ENCODE measurements around the gene TCEANC. TPM values are rescaled to one million over a fixed set of nuclear protein-coding genes. Genes with fewer than 3 reads are reported as not detected.
"Not testable (repeated sequence)": the region's sequence is repeated elsewhere in the genome, so short reads cannot be mapped to it uniquely, and the experiment has no call there.

TCEANC gene
- polyA plus RNA-seq, 4 donors: 1.4 to 3.2 (median 1.9) TPM

DNA sequence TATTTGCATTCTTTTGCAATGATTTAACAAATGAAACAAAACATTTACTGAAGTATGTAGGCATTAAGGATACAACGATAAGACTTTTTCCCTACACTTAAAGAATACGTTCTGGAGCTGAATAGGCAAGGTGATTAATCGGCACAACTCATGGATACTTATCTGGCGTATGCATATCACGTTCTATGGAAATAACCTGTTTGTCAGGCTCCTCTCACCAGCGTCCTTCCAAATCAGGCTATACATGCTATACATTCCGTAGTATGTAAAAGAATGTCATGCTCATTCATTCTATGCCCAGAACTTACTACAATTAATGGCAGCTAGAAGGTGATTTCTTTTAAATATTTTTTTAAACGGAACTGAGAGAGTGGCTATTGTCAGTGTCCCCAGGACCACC lies 25.6 kb upstream of the TCEANC start:
- no peaks in the 10 kb centered on the region for H3K4me1 ChIP-seq (ENCODE audit: control insufficient read depth in 3 of 3, insufficient read depth in 2 of 3, low read depth in 1 of 3, low read length in 2 of 3)
- H3K27ac ChIP-seq (ENCODE audit: low read depth in 1 of 3, low read length in 2 of 3): no peak overlapping the region
- no peaks in the 10 kb centered on the region for H3K27me3 ChIP-seq (ENCODE audit: control insufficient read depth in 3 of 3, insufficient read depth in 3 of 3, low read length in 3 of 3)
- peaks cover 0 to 3% of the 10 kb centered on the region in 2 donors for H3K9me3 ChIP-seq (ENCODE audit: control insufficient read depth in 2 of 2, insufficient read depth in 1 of 2, low read depth in 1 of 2, low read length in 1 of 2)
- no peak overlapping the region for H3K4me3 ChIP-seq (ENCODE audit: low read depth in 1 of 3, low read length in 3 of 3)
- no peak for DNase-seq
- FAIRE-seq: no peak
- 82 to 84% (median 83%) methylated on average over 8 of the region's 8 CpGs for WGBS, 3 donors
- no peaks in the 10 kb centered on the region for H3K36me3 ChIP-seq (ENCODE audit: control insufficient read depth in 3 of 3, insufficient read depth in 2 of 3, low read depth in 1 of 3, low read length in 3 of 3)

DNA sequence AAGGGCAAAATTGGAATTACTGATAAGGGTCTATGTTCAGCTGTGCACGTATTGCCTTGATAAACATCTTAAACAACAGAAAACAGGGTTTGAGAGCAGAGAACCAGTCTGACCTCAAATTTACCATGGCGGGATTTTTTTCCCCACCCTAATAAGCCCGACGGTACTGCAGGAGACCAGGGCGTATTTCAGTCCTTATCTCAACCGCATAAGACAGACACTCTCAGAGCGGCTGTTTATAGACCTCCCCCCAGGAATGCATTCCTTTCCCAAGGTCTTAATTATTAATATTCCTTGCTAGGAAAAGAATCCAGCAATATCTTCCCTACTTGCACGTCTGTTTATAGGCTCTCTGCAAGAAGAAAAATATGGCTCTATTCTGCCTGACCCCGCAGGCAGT lies 15.7 kb upstream of the TCEANC start:
- H3K27me3 ChIP-seq (ENCODE audit: control insufficient read depth in 3 of 3, insufficient read depth in 3 of 3, low read length in 3 of 3); H3K27ac ChIP-seq (ENCODE audit: low read depth in 1 of 3, low read length in 2 of 3); H3K4me1 ChIP-seq (ENCODE audit: control insufficient read depth in 3 of 3, insufficient read depth in 2 of 3, low read depth in 1 of 3, low read length in 2 of 3); H3K4me3 ChIP-seq (ENCODE audit: low read depth in 1 of 3, low read length in 3 of 3); H3K36me3 ChIP-seq (ENCODE audit: control insufficient read depth in 3 of 3, insufficient read depth in 2 of 3, low read depth in 1 of 3, low read length in 3 of 3); DNase-seq; FAIRE-seq: not testable (repeated sequence)
- peaks cover 0 to 14% of the 10 kb centered on the region in 2 donors for H3K9me3 ChIP-seq (ENCODE audit: control insufficient read depth in 2 of 2, insufficient read depth in 1 of 2, low read depth in 1 of 2, low read length in 1 of 2)
- 81 to 92% (median 85%) methylated on average over 9 of the region's 9 CpGs for WGBS, 3 donors

DNA sequence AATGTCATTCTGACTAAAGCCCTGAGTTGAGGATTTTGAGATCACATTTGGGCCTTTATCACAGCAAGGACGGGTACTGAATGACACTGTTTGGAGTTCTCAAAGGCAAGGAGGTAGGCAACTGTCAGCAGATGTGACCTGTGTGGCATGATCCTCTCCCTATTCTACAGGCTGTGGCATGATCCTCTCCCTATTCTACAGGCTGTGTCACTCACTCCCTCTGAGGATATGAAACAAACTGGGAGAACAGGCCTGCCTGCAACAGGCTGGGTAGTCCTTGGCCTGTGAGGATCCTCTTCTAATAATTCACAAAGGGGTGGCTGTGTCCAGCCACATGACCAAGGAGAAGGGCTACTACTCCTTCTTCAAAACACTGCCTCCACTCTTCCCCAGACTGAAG lies 14.9 kb upstream of the TCEANC start:
- Histone ChIP-seq H3K36me3 (ENCODE audit: control insufficient read depth in 3 of 3, insufficient read depth in 2 of 3, low read depth in 1 of 3, low read length in 3 of 3) (no peaks in the 10 kb centered on the region), H3K4me3 (ENCODE audit: low read depth in 1 of 3, low read length in 3 of 3) (no peak overlapping the region), H3K4me1 (ENCODE audit: control insufficient read depth in 3 of 3, insufficient read depth in 2 of 3, low read depth in 1 of 3, low read length in 2 of 3) (no peaks in the 10 kb centered on the region), H3K27ac (ENCODE audit: low read depth in 1 of 3, low read length in 2 of 3) (no peak overlapping the region), H3K27me3 (ENCODE audit: control insufficient read depth in 3 of 3, insufficient read depth in 3 of 3, low read length in 3 of 3) (no peaks in the 10 kb centered on the region), H3K9me3 (ENCODE audit: control insufficient read depth in 2 of 2, insufficient read depth in 1 of 2, low read depth in 1 of 2, low read length in 1 of 2) (peaks cover 0 to 14% of the 10 kb centered on the region in 2 donors)
- WGBS, 3 donors: 50 to 88% (median 67%) methylated on average over 1 of the region's 1 CpG
- no peak for FAIRE-seq
- DNase-seq: no peak

DNA sequence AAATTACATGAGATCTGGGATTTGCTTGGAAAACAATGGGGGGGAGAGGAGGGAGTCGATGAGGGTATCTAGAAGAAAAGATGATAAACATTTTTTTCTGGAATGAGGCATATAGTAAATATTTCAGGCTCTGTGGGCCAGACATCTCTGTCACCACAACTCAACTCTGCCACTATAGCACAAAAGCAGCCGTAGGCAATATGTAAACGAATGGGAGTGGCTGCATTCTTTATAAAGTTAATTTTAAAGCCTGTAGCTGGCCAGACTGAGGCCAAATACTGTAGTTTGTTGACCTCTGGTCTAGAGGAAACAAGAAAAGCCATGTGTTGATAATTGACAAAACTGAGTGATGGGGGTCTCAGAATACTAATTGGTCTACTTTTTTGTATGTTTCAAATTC lies 14.1 kb upstream of the TCEANC start:
- FAIRE-seq (no peak), DNase-seq (no peak)
- Histone ChIP-seq H3K9me3 (ENCODE audit: control insufficient read depth in 2 of 2, insufficient read depth in 1 of 2, low read depth in 1 of 2, low read length in 1 of 2) (peaks cover 0 to 14% of the 10 kb centered on the region in 2 donors), H3K36me3 (ENCODE audit: control insufficient read depth in 3 of 3, insufficient read depth in 2 of 3, low read depth in 1 of 3, low read length in 3 of 3) (no peaks in the 10 kb centered on the region), H3K4me3 (ENCODE audit: low read depth in 1 of 3, low read length in 3 of 3) (no peak overlapping the region), H3K27ac (ENCODE audit: low read depth in 1 of 3, low read length in 2 of 3) (no peak overlapping the region), H3K4me1 (ENCODE audit: control insufficient read depth in 3 of 3, insufficient read depth in 2 of 3, low read depth in 1 of 3, low read length in 2 of 3) (no peaks in the 10 kb centered on the region), H3K27me3 (ENCODE audit: control insufficient read depth in 3 of 3, insufficient read depth in 3 of 3, low read length in 3 of 3) (no peaks in the 10 kb centered on the region)
- WGBS, 3 donors: 25 to 35% (median 31%) methylated on average over 3 of the region's 3 CpGs

DNA sequence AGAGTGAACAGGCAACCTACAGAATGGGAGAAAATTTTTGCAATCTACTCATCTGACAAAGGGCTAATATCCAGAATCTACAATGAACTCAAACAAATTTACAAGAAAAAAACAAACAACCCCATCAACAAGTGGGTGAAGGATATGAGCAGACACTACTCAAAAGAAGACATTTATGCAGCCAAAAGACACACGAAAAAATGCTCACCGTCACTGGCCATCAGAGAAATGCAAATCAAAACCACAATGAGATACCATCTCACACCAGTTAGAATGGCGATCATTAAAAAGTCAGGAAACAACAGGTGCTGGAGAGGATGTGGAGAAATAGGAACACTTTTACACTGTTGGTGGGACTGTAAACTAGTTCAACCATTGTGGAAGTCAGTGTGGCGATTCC lies 11.3 kb upstream of the TCEANC start:
- 54 to 93% (median 63%) methylated on average over 2 of the region's 4 CpGs for WGBS, 3 donors
- H3K27ac ChIP-seq (ENCODE audit: low read depth in 1 of 3, low read length in 2 of 3); H3K4me1 ChIP-seq (ENCODE audit: control insufficient read depth in 3 of 3, insufficient read depth in 2 of 3, low read depth in 1 of 3, low read length in 2 of 3); DNase-seq; H3K36me3 ChIP-seq (ENCODE audit: control insufficient read depth in 3 of 3, insufficient read depth in 2 of 3, low read depth in 1 of 3, low read length in 3 of 3); H3K9me3 ChIP-seq (ENCODE audit: control insufficient read depth in 2 of 2, insufficient read depth in 1 of 2, low read depth in 1 of 2, low read length in 1 of 2); H3K4me3 ChIP-seq (ENCODE audit: low read depth in 1 of 3, low read length in 3 of 3); H3K27me3 ChIP-seq (ENCODE audit: control insufficient read depth in 3 of 3, insufficient read depth in 3 of 3, low read length in 3 of 3); FAIRE-seq: not testable (repeated sequence)

DNA sequence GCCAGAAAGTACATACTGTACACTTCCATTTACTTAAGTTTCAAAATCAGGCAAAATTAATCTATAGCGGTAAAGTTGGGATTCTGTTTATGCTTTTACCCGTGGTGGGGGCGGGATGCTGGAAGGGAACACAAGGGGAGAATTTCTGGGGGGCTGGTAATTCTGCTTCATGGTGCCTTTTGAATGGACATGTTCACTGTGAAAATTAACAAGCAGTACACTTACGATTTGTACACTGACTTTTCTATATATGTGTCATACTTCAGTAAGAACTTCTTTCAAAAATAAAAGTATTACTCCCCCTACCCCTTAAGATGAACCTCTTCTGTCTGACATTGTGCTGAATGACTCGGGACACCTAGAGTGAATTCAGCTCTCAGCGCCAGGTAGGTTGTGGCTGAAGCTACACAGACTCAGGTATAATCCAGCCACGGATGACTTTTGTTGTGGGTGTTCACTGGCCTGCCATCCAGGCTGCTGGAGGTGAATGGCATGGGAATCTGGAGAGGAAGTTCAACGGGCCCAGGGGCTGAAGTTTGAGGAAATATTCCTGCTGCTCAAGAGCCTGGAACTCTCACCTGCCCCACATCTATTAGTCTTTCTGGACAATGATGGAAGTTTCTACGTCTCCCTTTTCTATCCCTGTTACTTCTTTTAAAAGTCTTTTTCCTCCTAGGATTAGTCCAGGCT lies 7.3 kb upstream of the TCEANC start:
- no peaks in the 10 kb centered on the region for H3K9me3 ChIP-seq (ENCODE audit: control insufficient read depth in 2 of 2, insufficient read depth in 1 of 2, low read depth in 1 of 2, low read length in 1 of 2)
- FAIRE-seq (no peak), DNase-seq (no peak)
- no peaks in the 10 kb centered on the region for H3K36me3 ChIP-seq (ENCODE audit: control insufficient read depth in 3 of 3, insufficient read depth in 2 of 3, low read depth in 1 of 3, low read length in 3 of 3)
- no peak overlapping the region for H3K4me3 ChIP-seq (ENCODE audit: low read depth in 1 of 3, low read length in 3 of 3)
- peaks cover 0 to 8% (median 0%) of the 10 kb centered on the region in 3 donors for H3K4me1 ChIP-seq (ENCODE audit: control insufficient read depth in 3 of 3, insufficient read depth in 2 of 3, low read depth in 1 of 3, low read length in 2 of 3)
- no peaks in the 10 kb centered on the region for H3K27me3 ChIP-seq (ENCODE audit: control insufficient read depth in 3 of 3, insufficient read depth in 3 of 3, low read length in 3 of 3)
- WGBS, 3 donors: 60 to 66% (median 64%) methylated on average over 9 of the region's 9 CpGs
- no peak overlapping the region for H3K27ac ChIP-seq (ENCODE audit: low read depth in 1 of 3, low read length in 2 of 3)

DNA sequence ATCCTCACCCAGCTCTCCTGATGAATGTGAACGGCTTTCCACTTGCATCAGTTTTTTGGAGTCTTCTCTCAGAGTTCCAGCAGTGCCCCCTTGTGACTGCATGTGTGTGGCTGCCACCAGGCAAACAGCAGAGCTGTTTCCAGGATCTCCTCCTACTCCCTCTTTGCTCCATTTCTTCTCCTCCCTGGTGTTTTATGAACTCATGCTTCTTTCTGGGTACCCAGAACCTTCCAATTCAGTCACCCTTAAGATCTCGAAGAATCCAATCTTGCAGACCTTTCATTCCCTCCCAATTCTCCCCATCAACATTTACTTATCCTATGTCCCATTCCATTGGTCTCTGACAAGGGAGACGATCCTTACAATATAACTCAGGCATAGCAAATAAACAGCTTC lies 6.8 kb upstream of the TCEANC start:
- FAIRE-seq (no peak), DNase-seq (peak; percentile 55)
- Histone ChIP-seq H3K36me3 (ENCODE audit: control insufficient read depth in 3 of 3, insufficient read depth in 2 of 3, low read depth in 1 of 3, low read length in 3 of 3) (no peaks in the 10 kb centered on the region), H3K4me3 (ENCODE audit: low read depth in 1 of 3, low read length in 3 of 3) (no peak overlapping the region), H3K27ac (ENCODE audit: low read depth in 1 of 3, low read length in 2 of 3) (no peak overlapping the region), H3K27me3 (ENCODE audit: control insufficient read depth in 3 of 3, insufficient read depth in 3 of 3, low read length in 3 of 3) (no peaks in the 10 kb centered on the region), H3K4me1 (ENCODE audit: control insufficient read depth in 3 of 3, insufficient read depth in 2 of 3, low read depth in 1 of 3, low read length in 2 of 3) (peaks cover 0 to 8% (median 0%) of the 10 kb centered on the region in 3 donors), H3K9me3 (ENCODE audit: control insufficient read depth in 2 of 2, insufficient read depth in 1 of 2, low read depth in 1 of 2, low read length in 1 of 2) (no peaks in the 10 kb centered on the region)
- 26 to 37% (median 37%) methylated on average over 3 of the region's 3 CpGs for WGBS, 3 donors

DNA sequence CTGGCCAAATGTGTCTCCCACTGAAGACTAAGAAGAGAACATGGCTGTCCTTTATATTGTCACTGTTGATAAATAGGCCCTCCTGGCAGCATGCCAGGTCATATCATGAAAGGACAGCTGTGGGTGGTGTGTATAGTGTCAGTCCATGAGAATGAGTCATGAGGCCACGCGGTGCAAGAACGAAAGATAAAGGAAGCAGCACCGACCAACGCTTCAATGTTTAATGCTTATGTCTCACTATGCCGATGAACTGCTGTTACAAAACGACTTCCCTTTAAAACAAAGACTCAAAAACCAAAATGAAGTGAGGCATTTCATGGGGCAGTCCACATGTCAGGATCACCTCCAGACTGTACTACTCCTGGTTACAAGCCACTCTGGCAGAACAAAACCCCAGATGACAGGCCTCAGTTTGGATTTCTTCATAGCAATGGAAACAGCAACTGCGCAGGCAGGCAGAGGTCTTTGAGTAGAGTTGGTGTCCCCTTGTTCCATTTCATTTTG lies 5.2 kb upstream of the TCEANC start:
- H3K9me3 ChIP-seq (ENCODE audit: control insufficient read depth in 2 of 2, insufficient read depth in 1 of 2, low read depth in 1 of 2, low read length in 1 of 2): no peaks in the 10 kb centered on the region
- WGBS, 3 donors: 13 to 35% (median 17%) methylated on average over 8 of the region's 8 CpGs
- no peak for FAIRE-seq

DNA sequence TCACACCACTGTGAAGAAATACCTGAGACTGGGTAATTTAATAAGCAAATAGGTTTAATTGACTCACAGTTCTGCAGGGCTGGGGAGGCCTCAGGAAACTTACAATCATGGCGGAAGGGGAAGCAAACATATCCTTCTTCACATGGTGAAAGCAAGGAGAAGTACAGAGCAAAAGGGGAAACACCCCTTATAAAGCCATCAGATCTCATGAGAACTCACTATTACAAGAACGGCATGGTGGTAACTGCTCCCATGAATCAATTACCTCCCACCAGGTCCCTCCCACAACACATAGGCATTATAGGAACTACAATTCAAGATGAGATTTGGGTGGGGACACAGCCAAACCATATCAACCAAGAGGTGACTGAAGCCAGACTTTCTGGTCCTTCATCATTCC lies 4.6 kb upstream of the TCEANC start:
- H3K27me3 ChIP-seq (ENCODE audit: control insufficient read depth in 3 of 3, insufficient read depth in 3 of 3, low read length in 3 of 3); H3K4me3 ChIP-seq (ENCODE audit: low read depth in 1 of 3, low read length in 3 of 3); DNase-seq; H3K36me3 ChIP-seq (ENCODE audit: control insufficient read depth in 3 of 3, insufficient read depth in 2 of 3, low read depth in 1 of 3, low read length in 3 of 3); FAIRE-seq; H3K9me3 ChIP-seq (ENCODE audit: control insufficient read depth in 2 of 2, insufficient read depth in 1 of 2, low read depth in 1 of 2, low read length in 1 of 2): not testable (repeated sequence)
- WGBS, 3 donors: 78 to 100% (median 92%) methylated on average over 2 of the region's 2 CpGs
- Histone ChIP-seq H3K27ac (ENCODE audit: low read depth in 1 of 3, low read length in 2 of 3) (peak overlapping the region in 1 of 3 donors; percentile 80), H3K4me1 (ENCODE audit: control insufficient read depth in 3 of 3, insufficient read depth in 2 of 3, low read depth in 1 of 3, low read length in 2 of 3) (peaks cover 0 to 13% (median 0%) of the 10 kb centered on the region in 3 donors)

More for the DNA sequence above, 5.2 kb upstream of the TCEANC start:
- Histone ChIP-seq H3K27me3 (ENCODE audit: control insufficient read depth in 3 of 3, insufficient read depth in 3 of 3, low read length in 3 of 3) (no peaks in the 10 kb centered on the region), H3K4me3 (ENCODE audit: low read depth in 1 of 3, low read length in 3 of 3) (no peak overlapping the region), H3K27ac (ENCODE audit: low read depth in 1 of 3, low read length in 2 of 3) (peak overlapping the region in 2 of 3 donors; percentile 75 to 80), H3K36me3 (ENCODE audit: control insufficient read depth in 3 of 3, insufficient read depth in 2 of 3, low read depth in 1 of 3, low read length in 3 of 3) (no peaks in the 10 kb centered on the region), H3K4me1 (ENCODE audit: control insufficient read depth in 3 of 3, insufficient read depth in 2 of 3, low read depth in 1 of 3, low read length in 2 of 3) (peaks cover 0 to 13% (median 0%) of the 10 kb centered on the region in 3 donors)
- DNase-seq: peak; percentile 90 to 93
